ENCODE measurements around the gene UBE2U.
A peak's percentile ranks its signal among the peaks of the same experiment; 100 is the strongest.

Gene UBE2U, protein sequence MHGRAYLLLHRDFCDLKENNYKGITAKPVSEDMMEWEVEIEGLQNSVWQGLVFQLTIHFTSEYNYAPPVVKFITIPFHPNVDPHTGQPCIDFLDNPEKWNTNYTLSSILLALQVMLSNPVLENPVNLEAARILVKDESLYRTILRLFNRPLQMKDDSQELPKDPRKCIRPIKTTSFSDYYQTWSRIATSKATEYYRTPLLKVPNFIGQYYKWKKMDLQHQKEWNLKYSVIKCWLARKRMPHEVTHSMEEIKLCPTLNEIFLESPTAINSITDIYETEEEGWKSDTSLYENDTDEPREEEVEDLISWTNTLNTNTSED

DNA sequence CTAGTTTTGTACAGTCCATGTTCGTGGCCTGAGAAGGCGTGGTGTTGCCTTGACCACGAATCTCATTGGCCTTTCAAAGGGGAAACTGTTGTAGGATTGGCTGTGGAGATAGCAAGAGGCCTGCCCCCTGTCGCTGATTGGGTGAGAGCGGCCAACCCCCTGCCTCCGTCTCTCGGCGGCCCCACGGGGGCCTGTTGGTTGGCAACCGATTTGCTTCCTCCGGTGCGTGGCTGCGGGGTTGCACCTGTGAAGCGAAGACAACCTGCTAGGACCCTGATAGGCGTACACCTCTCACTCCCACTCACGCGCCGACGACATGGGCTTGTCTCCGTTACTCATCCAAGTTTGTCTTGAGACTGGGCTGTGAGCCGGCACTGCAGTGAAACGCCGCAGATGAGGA, at the start of gene UBE2U:
TSS of gene UBE2U (plus strand) at position 204 of the 400 bp plus-strand sequence. CDS start 428 bp downstream, outside the sequence.
- Mint-ChIP-seq H3K4me1 (ENCODE audit: low read depth) (peaks cover 7% of the 10 kb centered on the region), H3K9me3 (no peaks in the 10 kb centered on the region), H3K27me3 (peaks cover 24% of the 10 kb centered on the region), H3K4me3 (no peak within 1 kb of the TSS), H3K27ac (no peak within 1 kb of the TSS), H3K36me3 (ENCODE audit: low read depth) (no peaks in the 10 kb centered on the region)

DNA sequence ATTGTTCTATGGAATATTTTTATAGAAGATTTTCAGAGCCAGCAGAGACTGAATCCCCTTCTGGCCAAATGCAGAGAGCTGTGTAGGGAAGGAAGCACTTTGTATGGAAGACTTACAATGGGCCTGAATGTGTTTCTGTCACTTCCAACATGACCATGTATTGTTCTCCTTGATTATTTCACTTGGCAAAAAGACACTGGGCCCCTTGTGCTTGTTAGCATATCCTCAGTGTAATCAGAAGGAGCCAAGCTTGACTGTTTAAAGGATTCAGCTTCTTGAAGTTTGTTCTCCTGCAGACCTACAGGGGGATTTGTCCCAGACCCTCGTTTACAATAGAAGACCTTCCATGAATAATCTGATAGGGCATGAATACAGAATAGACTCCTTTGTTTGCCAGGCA, 48.1 kb upstream of the UBE2U start:
- no peaks in the 10 kb centered on the region for H3K9me3 Mint-ChIP-seq
- H3K36me3 Mint-ChIP-seq (ENCODE audit: low read depth) = no peaks in the 10 kb centered on the region
- H3K4me1 Mint-ChIP-seq (ENCODE audit: low read depth) = no peaks in the 10 kb centered on the region
- no peak overlapping the region for H3K4me3 Mint-ChIP-seq
- peaks cover 7% of the 10 kb centered on the region for H3K27me3 Mint-ChIP-seq
- H3K27ac Mint-ChIP-seq = no peak overlapping the region

- Mint-ChIP-seq H3K9me3 (no peaks in the 10 kb centered on the region), H3K4me3 (no peak overlapping the region), H3K27me3 (peaks cover 20% of the 10 kb centered on the region), H3K27ac (no peak overlapping the region), H3K4me1 (ENCODE audit: low read depth) (no peaks in the 10 kb centered on the region), H3K36me3 (ENCODE audit: low read depth) (no peaks in the 10 kb centered on the region)
These were observed 42.0 kb upstream of the UBE2U start for GRCh38 chr1:64161357-64161941.

DNA sequence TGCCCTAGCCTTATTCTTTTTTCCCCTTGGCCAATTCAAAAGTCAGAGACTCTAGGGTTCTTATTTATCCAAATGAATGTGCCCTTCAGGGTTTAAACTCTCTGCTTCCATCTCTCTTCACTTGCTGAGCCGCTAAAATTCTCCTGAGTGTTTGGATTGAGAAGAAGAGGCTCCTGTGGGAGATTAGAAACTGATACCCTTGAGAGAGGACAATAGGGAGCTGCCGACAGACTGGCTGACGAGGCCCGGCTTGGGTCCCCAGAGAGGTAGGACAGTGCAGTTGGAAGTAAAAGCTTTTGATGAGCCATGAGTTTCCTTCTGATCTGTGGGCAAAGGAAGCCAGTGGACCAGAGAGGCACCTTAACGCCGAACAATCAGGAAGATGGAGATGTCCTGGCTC, 41.3 kb upstream of the UBE2U start:
- Mint-ChIP-seq H3K27me3 (peaks cover 20% of the 10 kb centered on the region), H3K36me3 (ENCODE audit: low read depth) (no peaks in the 10 kb centered on the region), H3K4me1 (ENCODE audit: low read depth) (no peaks in the 10 kb centered on the region)

GRCh38 chr1:64162804-64163203, 40.6 kb upstream of the UBE2U start:
- H3K4me3 Mint-ChIP-seq = no peak overlapping the region
- H3K27me3 Mint-ChIP-seq = peaks cover 20% of the 10 kb centered on the region

More for the DNA sequence above, 41.3 kb upstream of the UBE2U start:
- H3K9me3 Mint-ChIP-seq = no peaks in the 10 kb centered on the region
- H3K27ac Mint-ChIP-seq = no peak overlapping the region
- H3K4me3 Mint-ChIP-seq = no peak overlapping the region

GRCh38 chr1:64163431-64163830, 40.0 kb upstream of the UBE2U start:
- no peak overlapping the region for H3K4me3 Mint-ChIP-seq
- H3K36me3 Mint-ChIP-seq (ENCODE audit: low read depth) = no peaks in the 10 kb centered on the region
- H3K27ac Mint-ChIP-seq = no peak overlapping the region
- H3K27me3 Mint-ChIP-seq = peaks cover 20% of the 10 kb centered on the region
- no peaks in the 10 kb centered on the region for H3K4me1 Mint-ChIP-seq (ENCODE audit: low read depth)
- H3K9me3 Mint-ChIP-seq = no peaks in the 10 kb centered on the region

More at GRCh38 chr1:64162804-64163203, 40.6 kb upstream of the UBE2U start:
- no peaks in the 10 kb centered on the region for H3K9me3 Mint-ChIP-seq
- no peaks in the 10 kb centered on the region for H3K4me1 Mint-ChIP-seq (ENCODE audit: low read depth)
- H3K36me3 Mint-ChIP-seq (ENCODE audit: low read depth) = no peaks in the 10 kb centered on the region
- H3K27ac Mint-ChIP-seq = no peak overlapping the region

DNA sequence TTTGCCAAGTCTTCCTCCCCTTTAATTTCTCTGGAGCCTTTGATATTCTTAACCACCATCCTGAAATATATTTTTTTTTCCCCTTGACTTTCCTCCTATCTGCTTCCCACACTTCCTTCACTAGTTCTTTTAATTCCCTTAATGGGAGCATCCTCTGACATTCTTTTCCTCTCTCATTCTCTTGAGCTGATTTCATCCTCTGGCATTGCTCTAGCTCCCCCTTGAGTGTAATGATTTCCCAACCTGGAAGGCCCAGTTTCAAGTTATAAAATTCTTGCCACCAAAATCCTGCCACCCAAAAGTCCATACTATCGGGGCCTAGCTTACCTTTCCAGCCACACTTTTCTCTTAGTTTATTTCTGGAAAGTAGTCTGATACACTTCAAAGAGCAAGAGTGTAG, 39.5 kb upstream of the UBE2U start:
- no peak overlapping the region for H3K27ac Mint-ChIP-seq
- no peaks in the 10 kb centered on the region for H3K9me3 Mint-ChIP-seq
- H3K36me3 Mint-ChIP-seq (ENCODE audit: low read depth) = no peaks in the 10 kb centered on the region
- no peaks in the 10 kb centered on the region for H3K4me1 Mint-ChIP-seq (ENCODE audit: low read depth)
- H3K27me3 Mint-ChIP-seq = peaks cover 21% of the 10 kb centered on the region
- no peak overlapping the region for H3K4me3 Mint-ChIP-seq

GRCh38 chr1:64166629-64167028, 36.8 kb upstream of the UBE2U start:
- Mint-ChIP-seq H3K9me3 (no peaks in the 10 kb centered on the region), H3K27ac (no peak overlapping the region), H3K4me1 (ENCODE audit: low read depth) (peaks cover 10% of the 10 kb centered on the region), H3K36me3 (ENCODE audit: low read depth) (no peaks in the 10 kb centered on the region), H3K4me3 (no peak overlapping the region), H3K27me3 (peaks cover 33% of the 10 kb centered on the region)

- no peak overlapping the region for H3K4me3 Mint-ChIP-seq
- peaks cover 16% of the 10 kb centered on the region for H3K4me1 Mint-ChIP-seq (ENCODE audit: low read depth)
- no peak overlapping the region for H3K27ac Mint-ChIP-seq
- H3K9me3 Mint-ChIP-seq = no peaks in the 10 kb centered on the region
- no peaks in the 10 kb centered on the region for H3K36me3 Mint-ChIP-seq (ENCODE audit: low read depth)
- H3K27me3 Mint-ChIP-seq = peaks cover 31% of the 10 kb centered on the region
These were observed 36.2 kb upstream of the UBE2U start for GRCh38 chr1:64167176-64167575.

- Mint-ChIP-seq H3K27me3 (peaks cover 42% of the 10 kb centered on the region), H3K27ac (peak overlapping the region; percentile 54), H3K36me3 (ENCODE audit: low read depth) (no peaks in the 10 kb centered on the region), H3K9me3 (no peaks in the 10 kb centered on the region), H3K4me3 (no peak overlapping the region), H3K4me1 (ENCODE audit: low read depth) (peaks cover 26% of the 10 kb centered on the region)
These were observed 32.2 kb upstream of the UBE2U start for GRCh38 chr1:64171246-64171645.

DNA sequence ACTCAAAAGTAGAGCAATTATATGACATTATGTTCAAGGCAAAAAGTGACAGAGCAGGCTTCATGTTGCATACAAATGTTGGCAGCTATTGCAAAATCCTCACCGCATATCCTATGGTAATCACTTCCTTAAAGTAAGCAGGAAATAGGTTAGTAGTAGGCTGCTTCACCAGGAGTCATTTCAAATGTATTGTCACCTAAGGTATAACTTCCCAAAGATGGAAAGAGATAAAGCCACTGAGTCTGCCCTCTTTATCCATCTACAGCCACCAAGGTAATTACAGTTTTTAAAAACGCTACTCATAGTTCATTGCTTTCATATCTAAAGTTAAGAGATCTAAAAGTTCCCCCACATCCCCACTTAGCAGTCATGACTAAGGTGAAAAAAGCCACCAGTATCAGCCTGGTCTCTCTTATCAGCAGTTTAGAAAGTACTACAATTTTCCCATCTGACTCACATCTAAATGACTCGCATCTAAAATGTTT, 31.6 kb upstream of the UBE2U start:
- no peaks in the 10 kb centered on the region for H3K36me3 Mint-ChIP-seq (ENCODE audit: low read depth)
- peaks cover 26% of the 10 kb centered on the region for H3K4me1 Mint-ChIP-seq (ENCODE audit: low read depth)
- H3K9me3 Mint-ChIP-seq = no peaks in the 10 kb centered on the region
- peaks cover 40% of the 10 kb centered on the region for H3K27me3 Mint-ChIP-seq
- peak overlapping the region; percentile 54 for H3K27ac Mint-ChIP-seq
- H3K4me3 Mint-ChIP-seq = no peak overlapping the region

- Mint-ChIP-seq H3K4me1 (ENCODE audit: low read depth) (peaks cover 26% of the 10 kb centered on the region), H3K9me3 (no peaks in the 10 kb centered on the region), H3K36me3 (ENCODE audit: low read depth) (no peaks in the 10 kb centered on the region), H3K4me3 (no peak overlapping the region), H3K27me3 (peaks cover 40% of the 10 kb centered on the region), H3K27ac (no peak overlapping the region)
These were observed 30.9 kb upstream of the UBE2U start for GRCh38 chr1:64172458-64172983.

GRCh38 chr1:64173336-64173940, 30.0 kb upstream of the UBE2U start:
- H3K27ac Mint-ChIP-seq = no peak overlapping the region
- peaks cover 40% of the 10 kb centered on the region for H3K27me3 Mint-ChIP-seq
- no peaks in the 10 kb centered on the region for H3K36me3 Mint-ChIP-seq (ENCODE audit: low read depth)
- H3K4me3 Mint-ChIP-seq = no peak overlapping the region
- H3K4me1 Mint-ChIP-seq (ENCODE audit: low read depth) = peaks cover 26% of the 10 kb centered on the region
- H3K9me3 Mint-ChIP-seq = no peaks in the 10 kb centered on the region

- H3K4me3 Mint-ChIP-seq = no peak overlapping the region
- H3K9me3 Mint-ChIP-seq = no peaks in the 10 kb centered on the region
- H3K27me3 Mint-ChIP-seq = peaks cover 27% of the 10 kb centered on the region
- H3K36me3 Mint-ChIP-seq (ENCODE audit: low read depth) = no peaks in the 10 kb centered on the region
- peaks cover 25% of the 10 kb centered on the region for H3K4me1 Mint-ChIP-seq (ENCODE audit: low read depth)
- no peak overlapping the region for H3K27ac Mint-ChIP-seq
These were observed 27.8 kb upstream of the UBE2U start for GRCh38 chr1:64175639-64176038.

DNA sequence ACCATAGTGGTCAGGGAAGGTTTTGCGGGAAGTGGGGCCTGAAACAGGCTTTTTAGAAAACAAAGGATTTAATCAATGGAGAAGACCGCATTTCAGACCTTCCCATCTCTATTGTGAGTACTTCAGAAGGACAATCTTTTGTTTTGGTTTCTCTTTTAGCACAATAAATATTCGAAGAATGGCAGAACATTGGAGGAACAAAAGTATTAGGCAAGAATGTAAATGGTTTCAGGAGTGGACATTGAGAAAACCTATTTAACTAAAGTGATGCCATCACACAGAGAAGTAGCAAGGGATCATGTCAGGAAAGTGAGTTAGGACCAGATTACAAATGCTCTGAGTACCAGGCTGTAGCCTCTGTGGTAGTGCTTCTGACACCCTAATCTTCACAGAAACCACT, 26.8 kb upstream of the UBE2U start:
- Mint-ChIP-seq H3K4me1 (ENCODE audit: low read depth) (peaks cover 15% of the 10 kb centered on the region), H3K9me3 (no peaks in the 10 kb centered on the region), H3K27ac (no peak overlapping the region), H3K27me3 (peaks cover 21% of the 10 kb centered on the region), H3K4me3 (no peak overlapping the region), H3K36me3 (ENCODE audit: low read depth) (no peaks in the 10 kb centered on the region)

Data from stimulated activated naive CD8-positive, alpha-beta T cell treated with anti-CD3 and anti-CD28 coated beads, Interleukin-15, Interleukin-2, amounts not matched to agents 100 ng/mL and 50 ng/mL, for 24 hours (primary cell).